ENCODE data around the gene HCAR2. TPM values are rescaled to one million over a fixed set of nuclear protein-coding genes. Genes with fewer than 3 reads are reported as not detected.
"Not testable (repeated sequence)": the region's sequence is repeated elsewhere in the genome, so short reads cannot be mapped to it uniquely, and the experiment has no call there.

HCAR2 gene
- polyA plus RNA-seq (ENCODE audit: insufficient read length in 3 of 3): under 1 TPM; 0.22 to 0.31 (median 0.24) TPM

DNA sequence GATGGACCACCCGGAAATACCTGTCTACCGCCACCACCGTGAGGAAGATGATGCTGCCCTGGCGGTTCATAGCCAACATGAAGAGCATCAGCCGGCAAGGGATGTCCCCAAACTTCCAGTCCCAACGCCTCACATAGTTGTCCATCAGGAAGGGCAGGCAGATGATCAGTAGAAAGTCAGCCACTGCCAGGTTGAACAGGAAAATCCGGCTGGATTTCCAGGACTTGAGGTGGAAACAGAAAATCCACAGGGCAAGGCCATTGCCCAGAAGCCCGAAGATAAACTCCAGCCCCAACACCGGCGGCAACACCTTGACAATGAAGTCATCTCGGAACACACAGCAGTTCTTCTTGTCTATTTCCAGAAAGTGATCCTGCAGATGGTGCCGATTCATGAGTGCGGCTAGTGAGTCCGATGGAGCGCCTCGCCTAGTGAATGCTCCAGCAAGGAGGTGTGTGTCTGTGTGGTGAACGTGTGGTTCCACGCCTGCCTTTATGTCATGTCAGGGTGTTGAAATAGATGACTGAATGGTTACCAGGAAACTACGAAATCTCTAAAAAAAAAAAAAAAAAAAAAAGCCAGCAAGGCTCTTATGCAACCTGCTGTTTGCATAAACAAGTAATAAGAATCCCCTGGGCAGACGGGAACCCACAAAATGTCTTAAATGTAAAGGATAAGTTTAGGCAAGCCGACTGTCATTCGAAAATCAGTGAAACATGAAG lies at the start of gene HCAR2:
HCAR2 (minus strand) TSS at position 468 of the 722 bp plus-strand sequence; CDS start at position 394, 74 bp downstream.
- not testable (repeated sequence) for DNase-seq (ENCODE audit: low read depth in 3 of 3, low spot score in 2 of 3)

DNA sequence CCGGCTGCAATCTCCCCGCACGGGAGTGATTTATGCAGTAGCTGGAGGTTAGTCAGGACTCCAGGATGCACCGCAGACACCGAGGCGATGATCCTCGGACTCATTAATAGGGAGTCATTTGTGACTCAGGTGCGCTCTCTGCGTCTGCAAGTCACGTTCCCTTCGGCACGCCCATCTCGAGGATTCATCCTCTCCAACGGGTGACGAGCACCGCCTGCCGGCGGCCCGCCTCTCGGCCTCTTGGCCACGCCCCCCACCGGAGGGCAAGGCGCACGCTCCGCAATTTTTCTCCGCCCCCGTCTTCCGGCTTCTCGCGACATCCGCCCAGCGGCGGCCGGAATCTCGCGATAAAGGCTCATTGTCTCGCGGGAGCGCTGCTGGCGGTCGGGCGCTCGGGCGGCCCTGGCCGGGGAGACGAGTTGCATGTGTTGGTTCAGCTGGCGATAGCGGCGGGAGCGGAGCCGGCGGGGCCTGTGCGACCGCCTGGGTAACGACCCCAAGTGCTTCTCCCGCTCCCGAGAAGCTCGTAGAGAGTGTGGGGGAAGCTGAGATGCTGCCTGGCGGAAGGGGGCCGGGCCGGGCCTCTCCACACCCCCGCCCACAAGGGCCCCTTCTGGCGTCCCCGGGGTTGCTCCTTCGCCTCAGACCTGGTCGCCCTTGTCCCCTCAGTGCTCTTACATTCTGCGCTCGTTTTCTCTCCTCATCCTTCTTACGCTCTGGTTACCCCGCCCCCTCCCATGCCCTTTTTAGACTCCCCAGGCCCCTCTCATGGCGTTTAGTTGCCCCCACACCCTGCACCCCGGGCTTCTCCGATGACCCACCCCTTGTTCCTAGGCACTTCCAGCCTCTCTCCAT lies 49.5 kb upstream of the HCAR2 start, which contains the start of gene DENR:
DENR (plus strand) TSS at position 361 of the 855 bp plus-strand sequence. CDS start 878 bp downstream, outside the sequence.
- DNase-seq (ENCODE audit: low read depth in 3 of 3, low spot score in 2 of 3): peak; percentile 87 to 96 (median 94)

DNA sequence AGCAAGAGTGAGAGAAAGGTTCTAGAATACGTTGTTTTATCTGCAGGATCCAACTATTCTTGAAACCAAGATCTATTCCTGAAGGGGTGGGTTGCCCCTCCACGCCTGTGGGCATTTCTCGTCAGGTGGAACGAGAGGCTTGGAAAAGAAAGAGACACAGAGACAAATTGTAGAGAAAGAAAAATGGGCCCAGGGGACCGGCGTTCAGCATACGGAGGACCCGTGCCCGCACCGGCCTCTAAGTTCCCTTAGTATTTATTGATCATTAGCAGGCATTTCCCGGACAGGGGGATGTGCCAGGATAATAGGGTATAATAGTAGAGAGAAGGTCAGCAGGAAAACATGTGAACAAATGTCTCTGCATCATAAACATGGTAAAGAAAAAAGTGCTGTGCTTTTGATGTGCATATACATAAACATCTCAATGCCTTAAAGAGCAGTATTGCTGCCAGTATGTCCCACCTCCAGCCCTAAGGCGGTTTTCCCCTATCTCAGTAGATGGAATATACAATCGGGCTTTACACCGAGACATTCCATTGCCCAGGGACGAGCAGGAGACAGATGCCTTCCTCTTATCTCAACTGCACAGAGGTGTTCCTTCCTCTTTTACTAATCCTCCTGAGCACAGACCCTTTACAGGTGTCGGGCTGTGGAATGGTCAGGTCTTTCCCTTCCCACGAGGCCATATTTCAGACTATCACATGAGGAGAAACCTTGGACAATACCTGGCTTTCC lies 47.8 kb upstream of the HCAR2 start:
- not testable (repeated sequence) for DNase-seq (ENCODE audit: low read depth in 3 of 3, low spot score in 2 of 3)

DNA sequence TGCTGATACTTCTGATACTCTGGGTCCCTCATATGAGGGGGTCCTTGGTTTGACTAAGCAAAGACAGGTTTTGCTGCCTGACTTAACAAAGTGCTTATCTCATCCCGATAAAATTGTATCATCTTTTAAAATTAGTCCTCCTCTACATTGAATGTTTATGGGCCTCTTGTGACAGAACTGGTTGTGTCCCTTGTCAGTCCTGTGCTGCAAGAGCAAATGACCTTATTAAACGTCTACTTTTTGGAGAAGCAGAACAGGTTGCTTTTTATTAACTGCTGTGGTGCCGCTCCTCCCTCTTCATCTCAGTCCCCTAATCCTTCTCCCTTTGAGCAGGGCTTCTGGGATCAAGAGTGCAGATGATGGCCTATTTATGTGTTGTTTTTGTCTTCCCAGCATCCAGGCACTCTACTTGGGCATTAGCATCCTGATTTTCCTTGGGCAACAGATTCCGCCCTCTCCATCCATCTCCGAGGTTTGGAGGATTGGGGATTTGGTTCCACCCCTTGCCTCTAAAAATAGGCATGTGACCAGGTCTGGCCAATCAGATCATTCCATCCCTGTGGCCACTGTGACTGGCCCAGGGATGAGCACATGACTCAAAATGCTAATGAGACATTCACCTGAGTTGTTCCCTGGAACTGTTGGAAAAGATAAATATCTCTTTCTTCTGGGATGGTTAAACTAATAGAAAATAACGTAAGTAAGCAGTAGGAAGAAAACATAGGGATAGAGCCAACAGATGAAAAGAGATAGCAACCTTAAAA lies 46.6 kb upstream of the HCAR2 start:
- DNase-seq (ENCODE audit: low read depth in 3 of 3, low spot score in 2 of 3): no peak

DNA sequence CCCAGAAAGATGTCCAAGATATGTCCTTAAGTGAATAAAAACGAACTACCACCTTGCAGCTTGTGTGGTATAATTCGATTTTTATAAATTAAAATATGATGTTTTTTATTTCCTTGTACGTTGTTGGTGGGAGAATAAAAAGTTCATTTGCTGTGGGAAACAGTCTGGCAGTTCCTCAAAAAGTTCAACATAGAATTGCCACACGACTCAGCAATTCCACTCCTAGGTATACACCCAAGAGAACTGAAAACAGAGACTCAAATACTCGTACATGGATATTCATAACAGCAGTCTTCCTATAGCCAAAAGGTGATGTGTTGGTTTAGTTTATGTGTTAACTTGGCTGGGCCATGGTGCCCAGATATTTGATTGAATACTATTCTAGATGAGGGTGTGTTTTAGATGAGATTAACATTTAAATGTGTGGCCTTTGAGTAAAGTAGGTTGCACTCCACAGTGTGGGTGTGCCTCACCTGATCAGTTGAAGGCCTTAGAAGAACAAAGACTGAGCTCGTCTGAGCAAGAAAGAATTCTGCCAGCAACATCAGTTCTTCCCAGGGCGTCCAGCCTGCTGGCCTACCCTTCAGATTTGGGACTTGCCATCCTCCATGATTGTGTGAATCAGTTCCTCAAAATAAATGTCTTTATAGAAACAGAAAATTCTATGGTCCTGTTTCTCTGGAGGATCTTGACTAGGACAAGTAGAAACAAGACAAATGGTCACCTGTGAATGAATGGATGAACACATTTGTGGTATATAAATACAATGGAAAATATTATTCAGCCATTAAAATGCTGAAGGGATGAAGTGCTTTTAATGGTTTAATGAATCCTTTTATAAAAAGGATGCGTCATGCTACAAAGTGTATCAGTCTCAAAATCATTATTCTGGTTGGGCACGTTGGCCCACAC lies 44.3 kb upstream of the HCAR2 start:
- DNase-seq (ENCODE audit: low read depth in 3 of 3, low spot score in 2 of 3): no peak

DNA sequence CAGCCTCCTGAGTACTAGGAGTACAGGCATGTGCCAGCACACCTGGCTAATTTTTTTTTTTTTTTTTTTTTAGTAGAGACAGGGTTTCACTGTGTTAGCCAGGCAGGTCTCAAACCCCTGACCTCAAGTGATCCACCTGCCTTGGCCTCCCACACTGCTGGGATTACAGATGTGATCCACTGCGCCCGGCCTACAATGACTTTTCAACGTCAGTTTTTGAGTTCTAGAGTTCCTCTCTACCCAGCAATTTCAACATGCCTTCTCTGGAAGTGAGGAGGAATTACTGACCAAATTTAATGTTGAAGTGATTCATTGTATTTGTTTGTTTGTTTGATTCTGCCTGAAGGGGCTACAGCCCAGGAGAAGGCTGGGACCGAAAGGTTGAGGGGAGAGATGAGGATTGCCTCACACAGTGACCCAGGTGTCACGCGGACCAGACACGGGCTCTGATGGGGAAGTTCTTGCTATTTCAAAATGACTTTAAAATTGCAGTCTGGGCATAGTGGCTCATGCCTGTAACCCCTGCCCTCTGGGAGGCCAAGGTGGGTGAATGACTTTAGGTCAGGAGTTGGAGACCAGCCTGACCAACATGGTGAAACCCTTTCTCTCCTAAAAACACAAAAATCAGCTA lies 40.9 kb upstream of the HCAR2 start:
- DNase-seq (ENCODE audit: low read depth in 3 of 3, low spot score in 2 of 3): no peak

DNA sequence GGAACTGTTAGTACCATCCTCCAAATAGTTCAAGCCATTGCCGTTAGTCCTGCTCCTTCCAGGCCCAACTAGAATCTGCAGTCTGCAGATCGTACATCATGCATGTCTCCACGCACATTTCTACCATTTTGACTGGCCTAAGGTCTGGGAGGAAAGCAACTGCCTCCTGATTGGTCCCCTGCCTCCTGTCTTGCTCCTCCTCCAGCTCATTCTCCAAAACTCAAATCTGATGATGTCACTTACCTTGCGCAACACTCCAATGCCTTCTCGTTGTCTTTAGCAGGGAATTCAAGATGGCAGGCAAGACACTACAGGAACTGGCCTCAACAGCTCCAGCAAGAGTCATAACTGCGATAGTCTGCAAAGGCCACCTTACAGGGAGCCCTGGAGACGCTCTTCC lies 37.2 kb upstream of the HCAR2 start:
- no peak for DNase-seq (ENCODE audit: low read depth in 3 of 3, low spot score in 2 of 3)

DNA sequence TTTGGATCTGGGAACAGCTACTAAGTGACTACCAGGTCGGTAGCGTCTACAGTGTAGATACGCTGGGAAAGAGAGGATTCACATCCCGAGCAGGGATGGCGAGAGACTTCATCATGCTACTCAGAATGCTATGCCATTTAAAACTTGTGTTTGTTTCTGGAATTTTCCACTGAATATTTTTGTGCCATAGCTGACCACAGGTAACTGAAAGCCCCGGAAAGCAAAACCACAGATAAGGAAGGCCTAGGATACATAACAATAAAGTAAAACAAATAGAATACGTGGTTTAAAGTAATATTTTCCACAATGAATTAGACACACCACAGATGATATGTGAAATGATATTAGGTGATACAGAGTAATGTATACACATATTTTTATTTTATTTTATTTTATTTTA lies 35.4 kb upstream of the HCAR2 start:
- DNase-seq (ENCODE audit: low read depth in 3 of 3, low spot score in 2 of 3): no peak

DNA sequence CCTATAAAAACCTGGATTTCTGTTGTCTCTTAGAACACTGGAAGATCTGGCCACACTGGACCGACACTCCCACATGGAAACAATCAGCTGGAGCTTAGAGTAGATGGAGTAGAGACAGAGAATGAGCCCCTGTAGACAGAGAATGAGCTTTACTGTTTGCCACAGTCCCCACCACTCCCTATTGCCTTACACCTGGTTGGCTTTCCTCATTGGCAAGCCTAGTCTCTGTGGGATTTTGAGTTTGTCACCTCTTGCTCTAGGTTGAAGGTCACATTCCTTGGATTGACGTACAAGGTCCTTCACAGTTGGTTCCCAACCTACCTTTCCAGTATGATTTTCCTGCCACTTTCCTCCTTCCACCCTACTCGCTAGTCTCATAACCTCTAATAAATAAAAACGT lies 29.5 kb upstream of the HCAR2 start:
- no peak for DNase-seq (ENCODE audit: low read depth in 3 of 3, low spot score in 2 of 3)

DNA sequence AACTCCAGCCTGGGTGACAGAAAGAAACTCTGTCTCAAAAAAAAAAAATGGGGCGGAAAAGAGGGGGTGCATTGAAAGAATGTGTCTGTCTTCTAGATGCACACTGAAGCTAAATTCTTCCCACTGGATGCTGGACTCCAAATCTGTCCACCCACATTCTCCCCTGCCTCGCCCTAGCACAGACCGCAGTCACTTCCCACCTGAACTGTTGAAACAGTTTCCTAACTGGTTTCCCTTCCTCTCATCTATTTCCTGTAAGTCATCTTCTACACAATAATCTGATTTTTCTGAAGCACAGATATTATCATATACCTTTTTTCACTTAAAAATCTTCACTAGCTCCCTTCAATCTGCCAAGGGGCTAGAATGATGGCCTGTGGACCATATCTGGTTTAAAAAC lies 29.0 kb upstream of the HCAR2 start:
- no peak for DNase-seq (ENCODE audit: low read depth in 3 of 3, low spot score in 2 of 3)

DNA sequence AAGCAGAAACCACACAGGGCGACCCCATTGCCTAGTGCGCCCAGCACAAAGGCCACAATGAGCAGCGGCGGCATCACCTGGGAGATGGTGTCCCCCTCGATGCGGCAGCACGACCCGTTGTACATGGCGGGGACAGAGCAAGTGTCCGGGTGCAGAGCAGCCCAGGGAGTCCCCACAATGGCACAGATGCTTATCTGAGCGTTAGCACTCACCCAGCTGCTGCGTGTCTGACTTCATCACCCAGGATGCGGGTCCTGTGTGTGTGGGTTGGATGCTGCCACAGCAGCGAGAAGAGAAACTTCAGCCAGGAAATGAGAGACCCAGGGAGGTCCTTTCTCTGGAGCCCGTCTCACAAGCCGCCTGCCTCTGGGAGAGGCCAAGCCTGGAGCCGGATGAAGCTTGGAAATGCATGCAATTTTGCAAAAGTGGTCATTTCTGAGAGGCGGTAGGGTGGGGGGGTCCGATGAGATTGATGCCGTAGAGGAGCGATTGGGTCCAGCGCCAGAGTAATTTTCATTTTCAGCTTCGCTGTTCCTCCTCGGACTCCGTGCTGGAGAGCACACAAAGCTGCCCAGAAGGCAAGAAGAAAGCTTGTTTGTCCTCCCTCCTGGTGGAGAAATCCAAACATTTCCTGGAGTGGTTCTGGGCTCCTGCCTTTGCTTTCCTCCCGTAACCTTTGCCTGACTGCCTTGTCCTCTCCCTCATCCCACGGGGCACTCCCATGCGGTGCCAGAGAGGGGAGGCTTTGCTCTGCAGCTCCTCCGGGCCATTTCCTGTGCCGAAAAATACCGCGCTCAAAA lies 27.3 kb upstream of the HCAR2 start, which contains the start of gene HCAR1:
HCAR1 (minus strand) TSS at position 630 of the 800 bp plus-strand sequence; CDS start at position 125, 505 bp downstream.
- DNase-seq (ENCODE audit: low read depth in 3 of 3, low spot score in 2 of 3): peak; percentile 34 to 56 (median 36)

DNA sequence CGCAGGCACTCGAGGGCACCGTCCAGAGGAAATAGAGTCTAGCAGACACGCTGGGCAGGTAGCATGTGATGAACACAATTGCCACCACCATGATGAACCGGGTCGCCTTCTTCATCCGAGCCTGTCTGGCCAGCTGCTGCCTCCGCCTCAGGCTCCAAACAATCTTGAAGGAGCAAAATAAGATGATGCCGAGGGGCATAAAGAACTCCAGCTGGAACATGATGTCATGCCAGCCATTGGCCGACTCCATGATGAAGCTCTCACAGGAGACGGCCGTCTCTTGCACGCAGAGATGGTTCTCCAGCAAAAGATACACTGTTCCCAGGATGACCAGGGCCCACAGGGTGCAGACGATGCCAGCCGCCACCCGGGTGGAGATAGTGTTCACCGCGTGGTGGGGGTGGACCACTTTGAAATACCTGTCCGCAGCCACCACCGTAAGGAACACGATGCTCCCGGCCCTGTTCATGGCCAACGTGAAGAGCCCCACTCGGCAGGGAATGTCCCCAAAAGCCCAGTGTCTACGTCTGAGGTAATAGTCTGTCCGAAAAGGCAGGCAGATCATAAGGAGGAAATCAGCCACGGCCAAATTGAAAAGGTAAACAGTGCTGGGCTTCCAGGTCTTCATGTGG lies 26.5 kb upstream of the HCAR2 start:
- no peak for DNase-seq (ENCODE audit: low read depth in 3 of 3, low spot score in 2 of 3)

DNA sequence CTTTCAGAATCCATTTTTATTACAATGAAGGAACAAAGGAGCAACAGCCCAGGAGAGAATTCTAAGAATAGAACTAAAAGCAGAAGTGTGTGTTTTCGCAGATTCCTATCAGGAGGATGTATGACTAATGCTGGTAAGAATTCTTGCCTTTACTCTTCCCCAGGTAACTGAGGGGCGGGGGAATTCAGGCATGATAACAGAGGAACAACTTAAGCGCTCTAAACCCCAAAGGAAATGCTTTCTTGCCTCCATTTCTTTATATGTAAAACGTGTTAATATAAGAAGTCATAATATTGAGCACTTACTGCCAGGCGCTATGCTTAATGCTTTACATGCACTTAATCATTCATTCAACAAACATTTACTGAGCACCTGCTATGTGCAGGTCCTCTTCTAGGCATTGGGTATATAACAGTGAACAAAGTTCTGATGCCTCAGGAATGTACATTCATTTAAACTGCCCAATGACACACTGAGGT lies 23.0 kb upstream of the HCAR2 start:
- no peak for DNase-seq (ENCODE audit: low read depth in 3 of 3, low spot score in 2 of 3)

DNA sequence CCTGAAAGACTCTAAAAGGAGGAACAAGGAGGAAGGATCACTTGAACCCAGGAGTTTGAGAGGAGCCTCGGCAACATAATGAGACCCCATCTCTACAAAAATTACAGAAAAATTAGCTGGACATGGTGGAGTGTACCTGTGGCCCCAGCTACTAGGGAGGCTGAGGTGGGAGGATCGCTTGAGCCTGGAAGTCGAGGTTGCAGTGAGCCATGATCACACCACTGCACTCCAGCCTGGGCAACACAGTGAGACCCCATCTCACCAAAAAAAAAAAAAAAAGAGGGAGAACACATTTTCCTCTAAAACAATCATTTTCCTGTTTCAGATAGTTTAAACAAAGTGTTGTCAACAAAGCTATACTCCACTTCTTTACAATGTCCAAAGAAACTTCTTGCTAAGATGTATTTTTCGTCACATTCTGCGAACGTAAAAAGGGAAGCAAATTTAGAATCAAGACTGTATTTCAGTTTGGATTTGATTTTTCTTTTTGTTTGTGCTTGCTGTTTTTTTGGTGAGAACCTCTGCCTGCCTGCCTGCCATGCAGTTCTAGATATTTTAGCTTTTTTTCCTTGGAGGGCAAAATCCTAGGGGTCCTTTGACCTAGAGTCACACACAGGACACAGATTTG lies 22.4 kb upstream of the HCAR2 start:
- no peak for DNase-seq (ENCODE audit: low read depth in 3 of 3, low spot score in 2 of 3)

DNA sequence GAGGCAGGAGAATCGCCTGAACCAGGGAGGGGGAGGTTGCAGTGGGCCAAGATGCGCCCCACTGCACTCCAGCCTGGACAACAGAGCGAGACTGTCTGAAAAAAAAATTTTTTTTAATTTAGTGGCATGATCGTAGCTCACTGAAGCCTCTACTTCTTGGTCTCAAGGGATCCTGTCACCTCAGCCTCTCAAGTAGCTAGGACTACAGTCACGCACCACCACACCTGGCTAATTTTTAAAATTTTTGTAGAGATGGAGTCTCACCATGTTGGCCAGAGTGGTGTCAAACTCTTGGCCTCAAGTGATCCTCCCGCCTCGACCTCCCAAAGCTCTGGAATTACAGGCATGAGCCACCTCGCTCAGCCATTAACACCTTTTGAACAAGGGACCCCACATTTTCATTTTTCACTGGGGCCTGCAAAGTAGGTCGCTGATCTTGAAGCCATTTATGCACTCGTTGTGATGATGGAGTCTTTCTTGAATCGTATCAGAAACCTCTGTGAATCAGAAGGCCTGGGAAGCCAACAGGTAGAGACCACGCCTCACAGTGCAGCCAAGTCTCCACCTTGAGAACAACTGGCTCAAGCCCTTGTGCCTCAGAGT lies 21.6 kb upstream of the HCAR2 start:
- no peak for DNase-seq (ENCODE audit: low read depth in 3 of 3, low spot score in 2 of 3)

DNA sequence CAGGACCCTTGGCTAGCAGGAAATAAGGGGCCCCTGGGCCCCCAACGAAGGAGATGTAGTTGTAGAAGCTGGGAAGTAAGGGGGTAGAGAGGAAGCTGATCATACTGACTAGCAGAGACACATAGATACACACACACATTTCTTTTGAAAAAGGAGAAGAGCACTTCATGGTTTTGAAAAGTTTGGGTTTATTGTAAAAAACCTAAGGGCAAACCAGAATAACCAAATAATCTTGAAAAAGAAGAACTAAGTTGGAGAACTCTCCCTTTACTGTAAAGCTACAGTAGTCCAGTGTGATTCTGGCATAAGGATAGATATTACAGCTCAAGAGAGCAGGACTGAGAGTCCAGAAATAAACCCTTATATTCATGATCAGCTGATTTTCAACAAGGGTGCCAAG lies 19.2 kb upstream of the HCAR2 start:
- DNase-seq (ENCODE audit: low read depth in 3 of 3, low spot score in 2 of 3): no peak
